HG03139 (cell line): ENCODE results near the gene SCARF1.

ENCODE experiments used
- ATAC-seq: cut with Tn5 transposase; IDR thresholded peaks from one replicate; pipeline ENCODE4 v1.9.1; 2021; ENCODE audit not compliant: unreplicated experiment

Gene SCARF1

GRCh38 chr17:1601571-1601970, 44.0 kb downstream of the SCARF1 start:
- no peak for ATAC-seq

DNA sequence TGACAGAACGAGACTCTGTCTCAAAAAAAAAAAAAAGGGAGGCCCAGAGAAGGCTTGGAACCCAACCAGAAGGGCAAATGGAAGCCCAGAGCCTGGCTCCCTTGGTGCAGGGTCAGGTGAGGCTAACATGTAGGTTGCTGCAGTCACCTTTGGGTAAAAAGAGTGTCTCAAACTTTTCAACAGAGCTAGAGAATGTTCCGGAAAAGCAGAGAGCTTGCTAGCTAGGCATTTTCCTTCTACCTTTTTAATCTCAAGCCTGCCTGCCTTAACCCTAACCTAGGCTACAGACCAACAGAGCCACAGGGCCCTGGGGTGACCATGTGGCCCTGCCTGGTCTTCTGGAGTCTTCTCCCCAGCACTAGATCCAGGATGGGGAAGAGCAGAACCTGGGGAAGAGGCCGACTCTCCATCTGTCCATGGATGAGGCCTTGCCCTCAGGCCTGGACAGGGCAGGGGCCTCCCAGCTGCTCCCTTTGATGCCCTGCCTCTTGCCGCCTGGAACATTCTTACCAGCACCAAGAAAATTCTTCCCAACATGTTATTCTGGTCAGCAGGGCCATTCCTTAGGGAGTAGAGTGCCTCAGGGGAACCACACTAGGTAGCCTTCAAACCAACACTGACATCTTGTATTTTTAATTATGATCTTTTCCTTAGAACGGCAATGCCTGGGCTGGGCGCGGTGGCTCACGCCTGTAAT, 47.0 kb downstream of the SCARF1 start:
- no peak for ATAC-seq

GRCh38 chr17:1597861-1598342, 47.6 kb downstream of the SCARF1 start:
- ATAC-seq: no peak

DNA sequence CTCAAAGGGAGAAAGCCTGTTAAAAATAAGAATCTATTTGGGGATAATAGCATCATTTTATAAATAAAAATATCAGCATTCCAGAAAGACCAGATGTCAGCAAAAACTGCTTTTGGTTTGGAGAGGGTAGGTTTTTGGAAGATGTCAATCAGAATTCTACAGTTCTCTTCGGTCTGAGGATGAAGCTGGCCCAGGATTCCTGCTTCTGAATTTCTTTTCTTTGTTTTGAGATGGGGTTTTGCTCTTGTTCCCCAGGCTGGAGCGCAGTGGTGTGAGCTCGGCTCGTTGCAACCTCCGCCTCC, 52.0 kb downstream of the SCARF1 start:
- no peak for ATAC-seq

GRCh38 chr17:1592751-1593629, 52.5 kb downstream of the SCARF1 start:
- ATAC-seq: peak; percentile 63

DNA sequence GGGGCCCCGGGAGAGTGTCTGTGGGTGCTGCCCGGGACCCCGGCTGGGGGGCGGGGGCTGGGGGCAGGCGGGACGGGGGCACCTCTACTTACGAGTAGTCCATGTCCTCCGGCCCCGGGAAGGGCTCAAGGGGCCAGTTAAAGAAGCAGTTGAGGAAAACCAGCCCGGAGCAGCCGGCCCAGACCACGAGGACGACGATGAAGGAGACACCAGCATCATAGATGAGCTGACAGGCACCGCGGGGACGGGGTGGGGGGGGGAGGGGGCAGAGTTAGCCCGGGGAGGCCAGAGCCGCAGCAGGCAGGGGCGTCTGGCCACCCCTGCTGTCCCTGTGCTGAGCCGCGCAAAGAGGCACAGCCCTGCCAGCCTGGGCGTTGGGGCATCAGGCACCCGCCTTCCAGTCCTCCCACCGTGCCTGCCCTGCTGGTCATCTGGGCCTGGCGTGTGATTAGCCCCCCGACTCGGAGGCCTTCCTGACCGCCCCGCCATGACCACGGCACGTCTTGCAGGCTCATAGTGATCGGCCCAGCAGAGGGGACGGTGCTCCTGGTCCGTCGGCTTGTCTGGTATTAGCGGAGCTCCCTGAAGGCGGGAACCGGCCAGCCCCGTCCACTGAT, 54.0 kb downstream of the SCARF1 start:
- no peak for ATAC-seq

DNA sequence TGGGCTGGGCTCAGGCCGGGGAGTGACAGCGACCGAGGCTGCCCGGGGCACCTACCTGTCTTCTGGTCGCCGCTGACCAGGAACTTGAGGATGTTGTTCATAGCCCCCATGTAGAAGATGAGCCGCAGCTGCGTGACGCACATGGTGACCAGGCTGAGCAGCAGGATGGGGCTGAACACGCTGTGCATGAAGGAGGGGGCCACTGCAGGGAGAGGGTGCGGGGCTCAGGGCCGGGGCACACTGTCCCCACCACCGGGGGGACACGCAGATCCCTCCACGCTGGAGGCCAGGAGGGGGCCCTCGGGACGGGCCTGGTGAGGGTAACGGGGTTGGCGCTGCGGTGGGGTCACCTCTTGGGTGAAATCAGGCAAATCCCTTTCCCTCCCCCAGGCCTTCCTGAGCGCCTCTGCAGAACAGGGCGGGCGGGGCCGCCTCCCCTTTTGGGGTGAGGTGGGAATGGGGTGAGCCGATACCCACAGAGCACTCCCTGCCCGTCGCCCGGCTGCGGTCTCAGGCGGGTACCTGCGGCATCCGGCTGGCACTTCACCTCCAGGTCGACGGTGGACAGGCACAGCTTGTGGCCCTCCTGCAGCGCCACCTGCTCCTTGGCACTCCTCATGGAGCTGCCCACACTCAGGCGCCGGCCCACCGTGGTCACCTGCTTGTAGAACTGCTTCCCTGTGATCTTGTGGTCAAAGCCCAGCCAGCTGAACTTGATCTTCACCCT, 54.6 kb downstream of the SCARF1 start:
- no peak for ATAC-seq

GRCh38 chr17:1590029-1590746, 55.3 kb downstream of the SCARF1 start:
- ATAC-seq: no peak

- ATAC-seq: no peak
These were observed 56.5 kb downstream of the SCARF1 start for GRCh38 chr17:1588821-1589585.

- no peak for ATAC-seq
These were observed 61.4 kb downstream of the SCARF1 start for GRCh38 chr17:1584167-1584566.
